ENCODE results near the gene GALE.

GRCh38 chr1:23843644-23844043 lies 43.1 kb upstream of the GALE start:
- TF ChIP-seq CTCF (IDR thresholded peaks at IDR 0.05 in 4 of 5, conservative IDR thresholded peaks at IDR 0.05 in 1 of 5): no peak
- no peak for TF ChIP-seq POLR2A (IDR thresholded peaks at IDR 0.05)
